ENCODE results near the gene CTNND2.

CTNND2 gene

DNA sequence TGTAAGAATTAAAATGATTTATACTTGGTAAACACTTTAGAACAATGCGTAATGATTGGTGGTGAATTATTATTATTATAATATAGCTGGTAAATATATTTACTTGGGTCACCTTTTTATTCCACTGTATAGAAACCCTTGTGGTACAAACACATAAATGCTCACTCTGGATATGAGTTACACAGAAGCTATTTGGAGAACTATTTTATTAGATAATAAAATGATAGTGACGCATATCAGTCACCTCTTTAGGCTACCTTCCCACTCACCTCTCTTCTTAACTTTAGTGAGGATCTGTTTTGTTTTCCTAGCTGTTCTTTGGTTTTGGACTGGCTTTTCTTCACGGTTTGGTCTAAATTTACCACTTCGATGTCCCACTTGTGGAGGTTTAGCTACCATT lies 605.4 kb downstream of the CTNND2 start:
- DNase-seq = no peak

DNA sequence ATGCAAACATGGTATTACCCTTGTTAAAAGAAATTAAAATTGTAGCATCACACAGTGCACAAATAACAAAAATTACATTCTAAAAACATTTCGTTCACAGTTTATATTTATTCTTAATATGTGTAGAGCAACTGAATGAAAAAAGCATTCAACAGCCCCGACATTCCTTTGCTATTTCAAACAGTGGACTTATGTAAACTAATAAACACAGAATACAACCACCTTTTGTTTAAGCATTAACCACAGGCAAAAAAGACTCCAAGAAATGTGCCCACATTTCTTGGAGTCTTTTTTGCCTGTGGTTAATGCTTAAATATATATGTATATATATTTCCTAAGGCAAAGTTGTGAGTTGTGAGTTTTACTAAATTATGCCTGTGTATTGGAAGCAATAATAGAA lies 610.7 kb downstream of the CTNND2 start:
- no peak for DNase-seq

- no peak for DNase-seq
Measured at GRCh38 chr5:11292648-11293356, 611.4 kb downstream of the CTNND2 start.

DNA sequence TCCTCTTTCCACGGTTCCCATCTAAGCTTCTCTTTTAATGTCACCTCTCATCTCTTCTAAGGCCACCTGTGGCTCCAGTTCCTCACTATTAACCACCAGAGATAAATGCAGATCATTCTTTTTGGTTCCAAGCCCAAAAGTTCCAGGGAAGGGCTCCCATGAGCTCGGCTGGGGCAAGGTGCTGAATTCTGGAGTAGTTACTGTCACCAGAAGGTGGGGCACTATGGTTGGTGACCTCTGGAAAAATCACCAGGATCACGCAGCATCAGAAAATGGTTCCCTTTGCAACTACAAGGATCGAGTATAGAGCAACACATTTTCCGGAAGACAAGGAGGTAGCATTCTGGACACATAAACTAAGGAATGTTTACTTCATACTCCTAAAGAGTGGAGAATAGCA lies 614.5 kb downstream of the CTNND2 start:
- no peak for DNase-seq

- DNase-seq = no peak
Measured at GRCh38 chr5:11289208-11289607, 615.0 kb downstream of the CTNND2 start.

DNA sequence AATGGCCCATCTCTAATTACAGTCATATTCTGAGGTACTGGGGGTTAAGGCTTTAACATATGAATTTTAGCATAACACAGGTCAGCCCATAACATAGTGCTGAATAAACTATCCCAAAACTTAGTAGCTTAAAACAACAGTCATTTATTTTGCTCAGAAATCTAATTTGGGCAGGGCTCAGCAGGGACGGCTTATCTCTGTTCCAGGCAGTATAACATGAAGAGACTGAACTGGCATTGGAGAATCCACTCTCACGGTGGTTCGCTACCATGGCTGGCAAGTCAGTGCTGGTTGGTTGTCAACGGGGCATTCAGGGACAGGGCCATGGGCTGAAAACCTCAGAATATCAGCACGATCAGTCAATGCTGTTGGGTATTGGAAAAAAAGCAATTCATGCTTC lies 622.4 kb downstream of the CTNND2 start:
- no peak for DNase-seq

DNA sequence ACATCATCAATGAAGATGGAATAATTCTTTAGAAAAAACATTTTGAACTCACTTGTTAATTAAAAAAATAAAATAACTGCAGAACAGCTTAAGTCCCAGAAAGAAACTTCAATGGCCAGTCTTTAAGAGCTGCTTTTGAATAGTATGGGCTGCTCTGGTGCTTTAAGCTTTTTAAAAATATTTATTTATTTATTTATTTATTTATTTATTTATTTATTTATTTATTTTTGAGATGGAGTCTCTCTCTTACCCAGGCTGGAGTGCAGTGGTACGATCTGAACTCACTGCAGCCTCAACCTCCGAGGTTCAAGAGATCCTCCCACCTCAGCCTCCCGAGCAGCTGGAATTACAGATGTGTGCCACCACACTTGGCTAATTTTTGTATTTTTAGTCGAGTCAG lies 626.9 kb downstream of the CTNND2 start:
- DNase-seq = no peak

DNA sequence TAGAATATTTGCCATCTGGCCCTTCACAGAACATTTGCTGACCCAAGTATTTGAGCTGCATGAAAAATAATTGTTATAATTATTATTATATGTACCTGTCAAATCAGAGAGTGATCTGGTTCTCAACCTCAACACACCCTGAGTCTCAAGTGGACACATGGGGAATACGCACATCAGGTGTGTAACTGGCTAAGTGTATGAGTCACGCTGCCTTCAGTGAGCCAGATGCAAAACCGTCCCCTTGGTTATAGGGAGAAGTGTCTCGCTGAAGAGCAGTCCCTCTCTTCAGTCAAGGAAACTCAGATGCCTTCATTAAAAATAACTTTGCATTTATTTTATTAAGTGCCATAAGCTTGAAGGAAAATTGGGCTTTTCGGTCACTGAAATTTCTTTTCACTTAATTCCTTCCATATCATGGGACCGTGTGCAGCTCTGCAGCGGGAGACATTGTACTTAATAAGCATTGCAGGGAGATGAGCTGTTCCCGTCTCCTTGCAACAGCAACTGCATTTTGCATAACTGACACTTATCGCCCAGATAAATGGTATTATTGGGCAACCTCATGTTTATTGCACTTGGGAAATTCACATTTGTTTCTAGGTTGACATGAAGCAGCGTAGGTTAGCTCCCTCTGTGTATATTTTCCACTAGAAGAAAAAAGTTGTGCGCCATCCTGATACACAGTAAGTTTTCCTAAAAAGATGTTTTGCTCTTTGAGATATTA lies 630.9 kb downstream of the CTNND2 start:
- DNase-seq = no peak

GRCh38 chr5:11269515-11269914 lies 634.7 kb downstream of the CTNND2 start:
- DNase-seq = no peak

- DNase-seq = no peak
Measured at GRCh38 chr5:11268891-11269290, 635.4 kb downstream of the CTNND2 start.

DNA sequence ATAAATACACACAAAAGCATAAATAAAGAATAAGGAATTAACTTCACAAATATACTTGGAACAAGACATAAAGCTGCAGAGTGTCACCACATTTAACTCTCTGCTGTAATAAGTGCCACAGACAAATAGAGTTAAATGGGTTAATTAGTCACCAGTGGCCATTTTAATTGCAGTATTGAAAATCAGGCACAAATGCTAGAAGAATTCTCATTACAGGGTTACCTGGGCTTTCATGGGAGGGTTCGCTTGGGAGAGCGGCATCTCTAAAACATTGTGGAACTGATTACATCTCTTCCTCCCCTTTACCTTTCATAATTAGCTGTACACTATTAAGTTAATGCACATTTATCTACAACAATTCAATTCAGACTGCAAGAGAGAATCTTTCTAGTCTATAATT lies 637.9 kb downstream of the CTNND2 start:
- no peak for DNase-seq

DNA sequence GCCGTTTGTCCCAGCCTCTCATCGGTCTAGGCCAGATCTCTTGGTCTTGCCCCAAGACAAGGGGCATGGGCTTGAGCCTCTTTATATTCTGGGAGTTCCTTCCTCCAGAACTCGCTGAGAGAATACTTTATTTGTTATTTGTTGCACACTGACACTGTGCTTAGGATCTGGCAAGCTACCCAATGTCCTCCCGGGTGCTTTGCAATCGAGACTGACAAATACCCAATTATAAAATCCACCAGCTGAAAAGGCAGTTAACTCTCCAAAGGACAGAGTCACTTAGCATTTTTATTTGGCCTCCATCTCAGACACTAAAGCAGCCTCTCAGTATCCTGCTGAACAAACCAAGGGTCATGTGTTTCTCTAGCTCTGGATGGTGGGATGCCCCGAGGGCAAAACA lies 643.0 kb downstream of the CTNND2 start:
- DNase-seq = no peak

DNA sequence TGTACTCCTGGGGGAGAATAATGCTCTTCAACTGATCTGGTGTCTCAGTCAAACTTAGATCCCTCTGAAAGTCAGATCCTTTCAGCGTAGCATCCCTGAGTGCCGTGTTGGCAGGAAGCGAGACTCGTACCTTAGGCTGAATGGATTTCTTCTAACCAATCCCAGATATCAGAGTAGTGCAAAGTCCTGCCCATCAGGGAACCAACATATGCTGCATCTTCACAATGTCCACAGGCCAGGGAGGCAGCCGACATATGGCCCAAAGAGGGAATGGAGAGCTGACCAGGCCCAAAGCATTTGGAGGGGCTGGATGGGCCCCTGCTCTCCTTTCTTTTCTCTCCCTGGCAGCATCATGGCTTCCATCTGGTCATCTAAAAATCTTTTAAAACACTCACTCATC lies 646.2 kb downstream of the CTNND2 start:
- no peak for DNase-seq

DNA sequence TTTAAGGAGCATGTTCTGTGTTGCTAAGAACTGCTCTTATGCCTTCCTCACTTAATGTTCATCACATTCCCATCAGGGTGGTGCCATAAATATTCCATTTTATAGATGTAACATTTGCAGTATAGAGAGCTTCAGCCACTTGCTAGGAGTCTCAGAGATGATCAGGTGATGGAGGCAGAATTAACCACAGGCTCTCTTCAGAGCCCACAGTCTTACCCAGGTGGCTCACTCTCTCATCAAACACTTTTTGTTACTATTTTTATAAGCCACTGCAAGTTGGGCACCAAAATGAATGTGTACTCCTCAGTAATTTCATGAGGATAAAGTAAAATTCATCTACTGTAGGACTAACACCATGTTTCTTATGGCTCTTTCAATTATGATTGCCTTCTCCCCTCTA lies 651.7 kb downstream of the CTNND2 start:
- no peak for DNase-seq

DNA sequence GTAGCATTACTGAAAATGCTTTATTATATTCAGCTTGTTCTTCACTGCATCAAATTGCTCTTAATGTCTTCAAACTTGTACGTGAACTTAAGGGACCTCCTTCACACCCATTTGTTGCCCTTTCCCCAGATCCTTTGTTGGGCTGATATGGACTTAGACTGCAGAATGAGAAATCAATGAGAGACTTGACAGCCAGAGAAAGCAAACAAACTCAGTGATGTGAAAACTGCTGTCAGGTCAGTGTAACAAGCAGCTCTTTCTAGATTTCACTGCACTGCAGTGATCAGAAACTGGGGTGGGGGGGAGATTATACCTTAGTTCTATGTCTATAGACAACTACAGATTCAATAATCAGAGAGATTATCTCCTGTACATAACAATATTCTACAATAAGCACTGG lies 652.2 kb downstream of the CTNND2 start:
- no peak for DNase-seq

- no peak for DNase-seq
Measured at GRCh38 chr5:11251247-11251646, 653.0 kb downstream of the CTNND2 start.

DNA sequence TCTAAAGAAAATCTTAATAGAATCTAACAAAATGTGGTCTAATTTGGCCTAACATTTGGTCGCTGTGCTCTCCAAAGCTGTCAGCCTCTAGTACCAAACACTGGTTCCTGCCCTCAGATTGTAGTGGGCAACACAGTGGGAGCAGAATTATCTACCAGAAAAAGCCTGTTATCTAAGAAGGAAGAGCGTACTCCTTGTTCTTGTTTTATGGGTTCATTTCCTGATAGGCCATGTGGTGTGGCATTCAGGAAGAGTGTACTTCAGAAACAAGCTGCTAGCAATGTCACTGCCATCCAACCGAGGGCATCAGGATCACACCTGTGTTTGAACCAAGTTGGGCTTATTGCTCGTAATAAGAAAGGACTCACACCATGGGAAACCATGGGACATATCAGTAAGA lies 655.3 kb downstream of the CTNND2 start:
- no peak for DNase-seq

GRCh38 chr5:11247224-11247623 lies 657.0 kb downstream of the CTNND2 start:
- no peak for DNase-seq

- DNase-seq = no peak
Measured at GRCh38 chr5:11240293-11241190, 663.7 kb downstream of the CTNND2 start.

DNA sequence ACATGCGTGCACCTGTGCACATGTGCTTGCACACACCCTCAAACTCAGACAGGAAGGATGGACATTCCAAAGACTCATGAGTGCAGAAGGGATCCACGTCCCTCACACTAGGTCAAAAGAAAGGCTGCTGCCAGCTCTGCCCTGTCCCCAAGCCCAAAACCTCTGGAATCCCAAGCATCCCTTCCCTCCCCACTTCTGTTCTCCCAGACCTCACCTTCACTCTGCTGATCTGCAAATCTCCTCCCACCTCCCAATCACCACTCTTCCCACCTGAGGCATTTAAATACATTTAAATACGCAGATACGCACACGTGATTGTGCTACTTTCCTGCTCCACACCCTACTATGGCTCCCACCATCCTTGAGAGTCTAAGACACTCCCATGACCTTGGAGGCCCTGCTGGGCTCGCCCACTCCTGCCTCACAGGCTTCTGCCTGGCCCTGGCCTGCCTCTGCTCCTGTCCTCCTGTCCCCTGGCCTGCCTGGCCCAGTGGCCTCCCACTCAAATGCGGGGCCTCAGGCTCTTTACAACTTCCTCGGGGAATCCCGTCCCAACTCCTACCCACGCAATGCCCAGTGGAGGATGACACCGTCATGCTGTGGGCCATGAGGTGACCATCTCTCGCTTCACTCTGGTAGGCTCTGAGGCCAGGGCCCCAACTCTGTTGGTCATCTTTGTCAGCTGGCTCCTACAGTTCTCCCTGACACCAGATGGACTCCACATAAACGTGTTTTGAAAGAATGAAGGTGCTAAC lies 664.8 kb downstream of the CTNND2 start:
- DNase-seq = no peak

GRCh38 chr5:11234501-11234911 lies 669.7 kb downstream of the CTNND2 start:
- DNase-seq = no peak

GRCh38 chr5:11230890-11231289 lies 673.4 kb downstream of the CTNND2 start:
- DNase-seq = no peak

DNA sequence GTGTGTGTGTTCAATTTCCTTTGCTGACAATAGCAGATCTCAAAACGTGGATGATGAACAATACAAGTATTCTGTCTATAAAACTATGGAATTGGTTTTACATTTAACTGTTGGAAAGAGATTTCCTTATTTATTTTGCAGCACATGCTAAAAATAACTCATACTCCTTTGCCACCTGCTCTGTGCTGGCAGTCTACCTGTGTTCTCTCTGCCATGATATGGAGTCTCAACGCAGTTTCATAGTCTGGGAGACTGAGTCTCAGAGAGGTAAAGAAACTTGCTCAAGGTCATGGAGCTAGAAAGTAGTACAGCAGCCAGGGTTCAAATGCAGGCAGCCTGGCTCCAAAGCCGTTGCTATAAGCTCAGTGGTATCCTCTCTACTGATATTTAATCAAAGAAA lies 677.2 kb downstream of the CTNND2 start:
- no peak for DNase-seq

All from kidney glomerular epithelial cell (primary cell).